HG03095 (cell line): ENCODE data around the gene SET.
A peak's percentile ranks its signal among the peaks of the same experiment; 100 is the strongest.

Experiments
- ATAC-seq: cut with Tn5 transposase; IDR thresholded peaks from one replicate; pipeline ENCODE4 v1.9.1; 2021; ENCODE audit warnings: moderate library complexity; ENCODE audit not compliant: unreplicated experiment

Gene SET

DNA sequence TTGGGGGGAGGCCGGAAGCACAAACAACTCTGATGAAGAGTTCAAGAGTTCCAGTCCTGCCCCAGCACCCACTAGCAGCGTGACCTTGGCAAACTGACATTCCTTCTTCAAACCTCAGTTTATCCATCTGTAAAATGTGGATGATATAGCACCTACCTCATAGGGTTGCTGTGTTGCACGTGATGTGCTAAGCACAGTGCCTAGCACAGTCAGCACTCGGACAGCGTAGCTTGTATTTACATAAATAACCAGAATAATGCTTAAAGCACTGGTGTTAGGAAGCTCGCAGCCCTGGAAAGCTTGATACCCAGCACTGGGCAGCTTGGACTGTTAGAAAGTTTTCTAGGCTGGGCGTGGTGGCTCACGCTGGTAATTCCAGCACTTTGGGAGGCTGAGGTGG is 18.4 kb downstream of the SET start:
- ATAC-seq: no peak

DNA sequence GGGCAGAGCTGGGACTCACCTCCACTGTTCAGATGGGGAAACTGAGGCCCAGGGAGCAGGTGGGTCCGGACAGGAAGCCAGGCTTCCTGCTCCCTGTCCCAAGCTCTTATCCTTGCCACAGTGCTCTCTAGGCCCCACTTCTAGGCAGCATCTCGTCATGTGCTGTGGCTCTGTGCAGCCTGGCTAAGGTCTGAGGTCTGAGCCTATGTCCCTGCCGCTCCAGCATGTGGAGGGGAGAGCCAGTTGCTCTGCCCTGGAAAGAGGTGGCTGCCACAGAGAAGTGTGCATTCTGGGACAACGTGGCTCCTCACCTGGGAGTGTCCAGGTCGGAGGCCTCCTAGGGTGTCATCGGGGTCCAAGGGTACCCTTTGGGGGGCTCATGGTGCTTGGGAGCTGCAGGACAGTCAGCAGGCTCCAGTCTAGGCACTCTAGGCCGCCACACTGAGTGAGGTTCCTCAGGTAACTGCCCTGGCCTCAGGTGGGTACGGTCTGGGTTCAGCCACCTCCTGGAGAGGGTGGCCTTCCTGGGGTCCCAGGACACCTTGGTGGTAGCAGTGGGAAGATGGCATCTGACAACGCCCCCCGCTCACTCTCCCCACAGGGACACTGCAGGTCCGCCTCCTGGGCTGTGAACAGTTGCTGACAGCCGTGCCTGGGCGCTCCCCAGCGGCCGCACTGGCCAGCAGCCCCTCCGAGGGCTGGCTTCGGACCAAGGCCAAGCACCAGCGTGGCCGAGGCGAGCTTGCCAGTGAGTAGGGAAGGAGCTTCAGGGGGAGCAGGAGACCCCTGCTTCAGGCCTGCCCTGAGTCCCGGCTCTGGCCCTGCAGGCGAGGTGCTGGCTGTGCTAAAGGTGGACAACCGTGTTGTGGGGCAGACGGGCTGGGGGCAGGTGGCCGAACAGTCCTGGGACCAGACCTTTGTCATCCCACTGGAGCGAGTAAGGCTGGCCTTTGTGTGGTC is 23.7 kb downstream of the SET start:
- ATAC-seq: no peak

GRCh38 chr9:128713411-128713780 is 24.4 kb downstream of the SET start:
- no peak for ATAC-seq

- no peak for ATAC-seq
Observed at GRCh38 chr9:128713941-128714573, 25.0 kb downstream of the SET start.

DNA sequence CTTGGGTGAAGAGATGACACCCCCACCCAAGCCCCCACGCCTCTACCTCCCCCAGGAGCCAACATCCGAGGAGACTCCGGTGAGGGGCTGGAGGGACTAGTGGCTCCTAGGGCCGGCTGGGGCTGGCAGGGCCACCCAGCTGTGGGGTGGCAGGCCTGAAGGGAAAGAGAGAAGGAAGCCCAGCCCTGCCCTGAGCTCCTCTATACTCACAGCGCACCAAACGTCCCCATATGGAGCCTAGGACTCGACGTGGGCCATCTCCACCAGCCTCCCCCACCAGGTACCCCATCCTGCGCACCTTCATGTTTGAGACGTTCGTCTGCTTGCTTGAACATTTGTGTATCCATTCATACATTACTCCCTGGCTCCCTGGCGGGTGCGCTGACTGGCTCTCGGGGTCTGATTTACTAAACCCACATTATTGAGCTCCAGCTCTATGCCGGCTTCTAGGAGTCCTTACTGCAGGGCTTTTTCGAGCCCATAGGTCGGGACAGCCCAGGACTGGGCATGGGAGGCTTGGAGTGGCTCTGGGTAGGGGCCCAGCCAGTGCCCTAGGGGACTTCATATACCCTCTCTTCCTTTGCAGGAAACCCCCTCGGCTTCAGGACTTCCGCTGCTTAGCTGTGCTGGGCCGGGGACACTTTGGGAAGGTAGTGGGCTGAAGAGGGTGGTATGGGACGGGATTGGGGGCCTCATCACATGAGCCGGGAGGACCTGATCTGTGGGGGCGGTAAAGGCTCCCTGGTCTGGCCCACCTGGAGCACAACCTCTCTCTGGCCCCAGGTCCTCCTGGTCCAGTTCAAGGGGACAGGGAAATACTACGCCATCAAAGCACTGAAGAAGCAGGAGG is 25.8 kb downstream of the SET start:
- ATAC-seq: no peak

DNA sequence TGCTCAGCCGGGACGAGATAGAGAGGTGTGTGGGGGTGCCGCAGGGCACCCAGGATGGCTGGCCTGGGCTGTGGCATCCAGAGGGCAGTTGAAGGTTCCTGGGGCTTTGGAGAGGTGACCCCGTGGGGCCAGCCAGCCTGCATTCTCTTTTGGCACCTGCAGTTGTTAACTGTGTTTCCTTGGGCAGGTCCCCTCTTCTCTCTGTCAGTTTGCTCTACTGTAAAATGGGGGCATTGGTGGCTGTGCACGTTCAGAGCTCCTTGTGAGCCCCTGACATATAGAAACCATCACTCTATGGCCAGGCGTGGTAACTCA is 26.4 kb downstream of the SET start:
- no peak for ATAC-seq

DNA sequence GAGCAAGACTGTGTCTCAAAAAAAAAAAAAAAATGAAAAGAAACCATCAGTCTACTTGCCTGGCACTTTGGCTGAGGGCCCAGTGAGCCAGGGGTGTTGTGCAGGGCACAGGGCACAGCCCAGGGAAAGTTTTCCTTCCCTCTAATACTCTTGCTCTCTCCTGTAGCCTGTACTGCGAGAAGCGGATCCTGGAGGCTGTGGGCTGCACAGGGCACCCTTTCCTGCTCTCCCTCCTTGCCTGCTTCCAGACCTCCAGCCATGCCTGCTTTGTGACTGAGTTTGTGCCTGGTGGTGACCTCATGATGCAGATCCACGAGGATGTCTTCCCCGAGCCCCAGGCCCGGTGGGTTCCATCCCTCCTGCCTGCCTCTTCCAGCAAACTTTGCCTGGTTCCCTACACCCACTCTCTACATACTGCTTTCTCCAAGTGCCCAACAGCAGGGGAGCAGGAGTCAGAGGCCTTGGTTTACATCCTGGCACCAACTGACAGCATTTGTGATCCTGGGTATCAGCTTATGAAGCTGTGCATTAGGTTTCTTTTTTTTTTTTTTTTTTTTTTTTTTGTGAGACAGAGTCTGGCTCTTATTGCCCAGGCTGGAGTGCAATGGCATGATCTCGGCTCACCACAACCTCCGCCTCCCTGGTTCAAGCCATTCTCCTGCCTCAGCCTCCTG is 27.7 kb downstream of the SET start:
- ATAC-seq: no peak

- no peak for ATAC-seq
Observed at GRCh38 chr9:128718047-128718446, 29.0 kb downstream of the SET start.

- ATAC-seq: no peak
Observed at GRCh38 chr9:128718475-128718874, 29.5 kb downstream of the SET start.

DNA sequence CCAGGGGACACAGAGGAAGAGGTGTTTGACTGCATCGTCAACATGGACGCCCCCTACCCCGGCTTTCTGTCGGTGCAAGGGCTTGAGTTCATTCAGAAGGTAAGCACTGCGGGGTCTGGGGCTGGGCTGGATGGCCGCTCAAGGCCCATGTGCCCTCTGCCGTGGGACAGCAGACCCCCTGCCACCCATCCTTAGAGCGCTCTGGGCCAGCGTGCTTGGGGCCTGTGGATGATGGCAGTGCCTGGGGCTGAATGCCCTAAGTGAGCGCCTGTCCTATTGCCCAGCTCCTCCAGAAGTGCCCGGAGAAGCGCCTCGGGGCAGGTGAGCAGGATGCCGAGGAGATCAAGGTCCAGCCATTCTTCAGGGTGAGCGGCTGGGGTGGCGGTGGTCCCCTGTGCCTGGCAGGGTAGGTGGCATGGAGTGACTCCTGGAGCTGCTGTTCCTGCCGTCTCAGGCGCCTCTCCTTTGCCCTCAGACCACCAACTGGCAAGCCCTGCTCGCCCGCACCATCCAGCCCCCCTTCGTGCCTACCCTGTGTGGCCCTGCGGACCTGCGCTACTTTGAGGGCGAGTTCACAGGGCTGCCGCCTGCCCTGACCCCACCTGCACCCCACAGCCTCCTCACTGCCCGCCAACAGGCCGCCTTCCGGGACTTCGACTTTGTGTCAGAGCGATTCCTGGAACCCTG is 31.0 kb downstream of the SET start:
- no peak for ATAC-seq

GRCh38 chr9:128720841-128721486 is 31.9 kb downstream of the SET start:
- ATAC-seq: no peak

GRCh38 chr9:128721487-128722010 is 32.5 kb downstream of the SET start:
- no peak for ATAC-seq

- ATAC-seq: no peak
Observed at GRCh38 chr9:128722380-128723351, 33.6 kb downstream of the SET start.

DNA sequence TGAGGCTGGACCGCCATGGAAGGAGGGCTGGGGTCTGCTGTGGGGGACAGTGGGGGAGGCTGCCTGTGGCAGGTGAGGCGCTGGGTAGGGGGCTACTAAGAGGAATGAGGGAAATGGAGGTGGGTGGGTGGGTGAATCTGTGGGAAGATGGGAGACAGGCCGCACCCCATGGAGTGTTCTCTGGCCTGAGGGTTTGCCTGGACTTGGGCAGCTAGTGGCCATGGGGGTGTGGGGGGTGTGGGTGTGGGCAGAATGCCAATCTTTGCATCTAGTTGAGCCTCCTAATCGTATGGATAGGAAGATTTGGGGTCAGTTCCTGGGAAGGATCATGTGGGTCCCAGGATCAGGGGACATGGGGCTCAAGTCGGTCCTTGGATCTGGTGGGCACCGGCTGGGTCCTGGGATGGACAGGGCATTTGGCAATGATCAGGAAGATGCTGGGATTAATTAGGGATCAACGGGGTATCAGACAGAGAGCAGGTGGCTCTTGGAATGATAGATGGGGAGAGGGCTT is 34.4 kb downstream of the SET start:
- no peak for ATAC-seq

DNA sequence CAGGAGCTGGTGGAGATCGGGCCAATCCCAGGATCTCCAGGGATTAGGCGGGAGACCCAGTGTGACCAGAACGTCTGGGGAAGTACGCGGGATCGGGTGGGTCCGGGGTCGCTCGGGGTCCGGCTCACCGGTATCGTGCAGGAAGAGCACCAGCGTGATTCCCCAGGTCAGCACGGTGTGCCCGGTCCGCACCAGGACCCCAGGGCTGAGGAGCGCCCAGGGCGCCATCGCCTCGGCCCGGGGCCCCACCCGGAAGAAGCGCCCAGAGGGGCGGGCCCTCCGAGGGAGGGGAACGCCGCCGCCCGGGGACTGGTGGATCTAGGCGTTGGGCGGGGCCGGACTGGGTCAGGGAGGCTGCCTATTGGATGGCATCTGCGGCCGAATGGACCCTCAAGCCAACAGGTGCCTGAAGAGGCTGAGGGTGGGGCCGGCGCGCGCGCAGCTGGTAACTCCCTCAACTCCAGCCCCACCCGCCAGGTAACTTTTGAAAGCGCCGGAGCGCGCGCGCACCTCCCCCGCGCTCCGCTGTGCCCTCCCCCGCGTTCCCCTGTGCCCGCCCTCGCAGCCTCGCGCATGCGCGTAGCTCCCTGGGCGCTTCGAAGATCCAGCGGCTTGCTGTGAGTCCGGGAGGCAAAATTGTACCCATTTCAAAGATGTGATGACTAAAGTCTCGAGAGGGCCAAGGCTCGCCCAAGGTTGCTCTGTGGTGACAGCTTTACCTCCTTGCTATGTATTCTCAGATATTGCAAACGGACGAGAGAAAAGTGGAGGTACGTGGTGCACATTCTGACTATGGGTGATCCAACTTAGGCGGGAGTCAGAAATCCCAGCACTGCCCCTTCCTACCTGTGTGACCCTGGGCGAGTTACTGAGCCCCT is 35.1 kb downstream of the SET start, which contains the start of gene ZDHHC12:
Gene ZDHHC12 (minus strand): TSS at position 262 of the 878 bp plus-strand sequence. CDS start 34 bp downstream, at position 228.
- ATAC-seq: peak; percentile 89

DNA sequence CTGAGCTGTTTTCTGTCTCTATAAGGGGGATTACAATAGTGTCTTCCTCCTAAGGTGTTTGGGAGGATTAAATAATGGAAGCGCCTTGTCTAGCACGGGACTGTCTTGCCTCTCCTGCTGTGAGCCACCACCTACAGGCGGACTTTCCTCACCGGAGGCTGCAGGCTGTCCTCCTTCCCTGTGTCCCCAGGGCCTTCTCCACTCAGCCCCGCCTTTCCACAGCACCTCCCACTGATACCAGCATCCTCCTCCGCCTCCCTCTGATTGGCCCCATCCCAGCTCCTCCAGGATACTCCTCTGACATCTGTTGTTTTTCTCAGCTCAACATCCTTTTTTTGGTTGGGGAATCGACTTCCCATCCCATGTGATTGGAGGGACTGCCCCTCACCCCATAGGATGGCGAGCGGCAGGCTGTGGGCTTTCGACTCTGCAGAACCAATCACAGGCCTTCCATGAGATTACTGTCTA is 35.8 kb downstream of the SET start:
- peak; percentile 14 for ATAC-seq

GRCh38 chr9:128727640-128728248 is 38.7 kb downstream of the SET start:
- no peak for ATAC-seq
